AG04450 (cell line): ENCODE results near the gene FAM3D. TPM values are rescaled to one million over a fixed set of nuclear protein-coding genes. Genes with fewer than 3 reads are reported as not detected.
A peak's percentile ranks its signal among the peaks of the same experiment; 100 is the strongest.

Experiments used
- CTCF ChIA-PET: fragments of 300-600, 350-600 bp; formaldehyde crosslinking; extraction: SDS; loops from one replicate; lab custom pipeline; 2022; ENCODE audit warnings: antibody characterized with exemption, inconsistent platforms; lab: Charles Lee
- POLR2A ChIA-PET: fragments of 350-600 bp; formaldehyde crosslinking; extraction: SDS; loops from one replicate; lab custom pipeline; 2021; ENCODE audit warnings: antibody characterized with exemption, inconsistent platforms; lab: Yijun Ruan, JAX
- DNase-seq: peaks from one replicate; pipeline ENCODE4 v3.0.0-alpha.2; 2011; ENCODE audit warnings: low read depth, low spot score
- H3K27ac ChIP-seq: one replicate; pipeline ENCODE4 v1.5.1; 2012; ENCODE audit warnings: low read depth, low read length, control low read depth
- H3K27me3 ChIP-seq: one replicate; pipeline ENCODE4 v1.6.0; 2012; ENCODE audit warnings: low read length; ENCODE audit not compliant: control insufficient read depth, insufficient read depth
- H3K4me3 ChIP-seq: 2 replicates; pipeline ENCODE4 v1.5.1; 2011; ENCODE audit warnings: mild to moderate bottlenecking, low read depth, low read length, control low read depth
- H3K9me3 ChIP-seq: 2 replicates; pipeline ENCODE4 v1.5.1; 2012; ENCODE audit warnings: low read length; ENCODE audit not compliant: control insufficient read depth, insufficient read depth
- CTCF ChIP-seq: IDR thresholded peaks from 2 replicates; pipeline ENCODE4 v1.5.1; 2011; ENCODE audit warnings: low read depth, low read length, control low read depth, inconsistent platforms
- polyA plus RNA-seq: library from polyadenylated mRNA; depleted of rRNA; stranded (reverse); fragments of >200 nt; gene quantifications from 2 replicates; pipeline ENCODE4 v1.2.3, GENCODE V29; 2011

FAM3D gene
- polyA plus RNA-seq, 1 experiment, result not detected

GRCh38 chr3:58627570-58627885 lies 39.0 kb downstream of the FAM3D start:
- ChIA-PET POLR2A (interaction anchor here (0.5 kb wide), 1 partner anchor 260 kb away, joined by 3 read pairs; no protein-coding TSS in a partner anchor), CTCF (interaction anchor here (0.7 to 10.3 kb wide), 4 partner anchors 11 to 58 kb away, joined by 3 to 322 read pairs (median 31); no protein-coding TSS in a partner anchor)
- no peak overlapping the region for H3K4me3 ChIP-seq
- peak overlapping the region; percentile 21 for H3K27ac ChIP-seq
- H3K9me3 ChIP-seq, result no peaks in the 10 kb centered on the region
- no peaks in the 10 kb centered on the region for H3K27me3 ChIP-seq
- TF ChIP-seq CTCF, result no peak
- DNase-seq, result no peak

- ChIA-PET CTCF (interaction anchor here (0.6 to 10.3 kb wide), 6 partner anchors 10 to 320 kb away, joined by 3 to 322 read pairs (median 4); partner anchors contain the start of genes HTD2 and RPP14), POLR2A (no interaction called here)
- Histone ChIP-seq H3K9me3 (no peaks in the 10 kb centered on the region), H3K27me3 (no peaks in the 10 kb centered on the region), H3K4me3 (no peak overlapping the region), H3K27ac (no peak overlapping the region)
- no peak for DNase-seq
- no peak for TF ChIP-seq CTCF
Measured at GRCh38 chr3:58626841-58627569, 39.6 kb downstream of the FAM3D start.

GRCh38 chr3:58625196-58625824 lies 41.3 kb downstream of the FAM3D start:
- CTCF ChIA-PET, result interaction anchor here (1.5 to 10.3 kb wide), 3 partner anchors 8 to 319 kb away, joined by 5 to 322 read pairs (median 5); partner anchors contain the start of genes HTD2 and RPP14

GRCh38 chr3:58624550-58624949 lies 42.0 kb downstream of the FAM3D start:
- POLR2A ChIA-PET, result no interaction called here
- CTCF ChIA-PET, result interaction anchor here (10.3 kb wide), 1 partner anchor 55 kb away, joined by 322 read pairs; no protein-coding TSS in a partner anchor

More at GRCh38 chr3:58625196-58625824, 41.3 kb downstream of the FAM3D start:
- no peaks in the 10 kb centered on the region for H3K27me3 ChIP-seq
- TF ChIP-seq CTCF, result no peak
- POLR2A ChIA-PET, result no interaction called here
- no peaks in the 10 kb centered on the region for H3K9me3 ChIP-seq
- H3K27ac ChIP-seq, result no peak overlapping the region
- no peak for DNase-seq
- H3K4me3 ChIP-seq, result no peak overlapping the region

More at GRCh38 chr3:58624550-58624949, 42.0 kb downstream of the FAM3D start:
- Histone ChIP-seq H3K27ac (no peak overlapping the region), H3K27me3 (peaks cover 2% of the 10 kb centered on the region), H3K4me3 (no peak overlapping the region), H3K9me3 (no peaks in the 10 kb centered on the region)
- TF ChIP-seq CTCF, result no peak
- no peak for DNase-seq
